ENCODE results near the gene AKAP1. TPM values are rescaled to one million over a fixed set of nuclear protein-coding genes. Genes with fewer than 3 reads are reported as not detected.

Gene AKAP1
- total and polyA plus RNA-seq, 2 experiments from 2014 or later: 8.6 to 10.7 TPM

- Histone ChIP-seq H3K9me3 (ENCODE audit: low read depth) (no peaks in the 10 kb centered on the region), H3K27ac (no peak overlapping the region), H4K20me1 (ENCODE audit: insufficient read depth) (no peaks in the 10 kb centered on the region), H3K79me2 (ENCODE audit: insufficient read depth) (no peaks in the 10 kb centered on the region), H3K36me3 (ENCODE audit: low read depth) (no peaks in the 10 kb centered on the region), H3K4me3 (no peak overlapping the region), H3K27me3 (replicated peaks; ENCODE audit: insufficient read depth) (no peaks in the 10 kb centered on the region), H3K4me2 (ENCODE audit: unreplicated experiment) (no peak overlapping the region), H3F3A (ENCODE audit: insufficient read depth) (peaks cover 9% of the 10 kb centered on the region), H3K4me1 (ENCODE audit: insufficient read depth) (peaks cover 7% of the 10 kb centered on the region), H3K9me2 (ENCODE audit: insufficient read depth) (no peaks in the 10 kb centered on the region), H3K9ac (no peak overlapping the region), H2AFZ (no peak overlapping the region)
- 92 to 93% methylated on average over 11 to 12 of the region's 12 CpGs for WGBS, 2 experiments (ENCODE audit: low coverage in 1 of 2, low lambda C conversion rate in 2 of 2, missing lambda C conversion rate in 2 of 2)
- DNase-seq: peak; percentile 8
- in situ Hi-C loops (cut with MboI): no loop called here
- TF ChIP-seq EZH2phosphoT487 (IDR thresholded peaks at IDR 0.05; ENCODE audit: insufficient read depth, low read depth) (no peak), EZH2 (IDR thresholded peaks at IDR 0.05; ENCODE audit: insufficient read depth, poor library complexity, severe bottlenecking) (no peak)
Measured at GRCh38 chr17:57107498-57108101, 22.6 kb downstream of the AKAP1 start.

GRCh38 chr17:57108671-57109392 is 23.8 kb downstream of the AKAP1 start:
- no peak overlapping the region for H3K9ac ChIP-seq
- no peaks in the 10 kb centered on the region for H3K79me2 ChIP-seq (ENCODE audit: insufficient read depth)
- no peak overlapping the region for H2AFZ ChIP-seq
- no peaks in the 10 kb centered on the region for H3K27me3 ChIP-seq (replicated peaks; ENCODE audit: insufficient read depth)
- WGBS, 2 experiments (ENCODE audit: low coverage in 1 of 2, low lambda C conversion rate in 2 of 2, missing lambda C conversion rate in 2 of 2): 87% methylated on average over 10 to 12 of the region's 12 CpGs
- peaks cover 9% of the 10 kb centered on the region for H3F3A ChIP-seq (ENCODE audit: insufficient read depth)
- H3K4me2 ChIP-seq (ENCODE audit: unreplicated experiment): no peak overlapping the region
- H3K27ac ChIP-seq: no peak overlapping the region
- peaks cover 7% of the 10 kb centered on the region for H3K4me1 ChIP-seq (ENCODE audit: insufficient read depth)
- no peaks in the 10 kb centered on the region for H3K36me3 ChIP-seq (ENCODE audit: low read depth)
- H3K9me2 ChIP-seq (ENCODE audit: insufficient read depth): no peaks in the 10 kb centered on the region
- DNase-seq: no peak
- no peaks in the 10 kb centered on the region for H3K9me3 ChIP-seq (ENCODE audit: low read depth)
- in situ Hi-C loops (cut with MboI): no loop called here
- H4K20me1 ChIP-seq (ENCODE audit: insufficient read depth): no peaks in the 10 kb centered on the region
- no peak overlapping the region for H3K4me3 ChIP-seq
- TF ChIP-seq EZH2 (IDR thresholded peaks at IDR 0.05; ENCODE audit: insufficient read depth, poor library complexity, severe bottlenecking) (no peak), EZH2phosphoT487 (IDR thresholded peaks at IDR 0.05; ENCODE audit: insufficient read depth, low read depth) (no peak)

GRCh38 chr17:57109393-57110151 is 24.5 kb downstream of the AKAP1 start:
- no peaks in the 10 kb centered on the region for H3K9me2 ChIP-seq (ENCODE audit: insufficient read depth)
- 83 to 84% methylated on average over 14 of the region's 14 CpGs for WGBS, 2 experiments (ENCODE audit: low coverage in 1 of 2, low lambda C conversion rate in 2 of 2, missing lambda C conversion rate in 2 of 2)
- H2AFZ ChIP-seq: no peak overlapping the region
- H3K27me3 ChIP-seq (replicated peaks; ENCODE audit: insufficient read depth): no peaks in the 10 kb centered on the region
- no peak for DNase-seq
- no peak overlapping the region for H3K27ac ChIP-seq
- peaks cover 6% of the 10 kb centered on the region for H3F3A ChIP-seq (ENCODE audit: insufficient read depth)
- no peak overlapping the region for H3K4me2 ChIP-seq (ENCODE audit: unreplicated experiment)
- TF ChIP-seq EZH2 (IDR thresholded peaks at IDR 0.05; ENCODE audit: insufficient read depth, poor library complexity, severe bottlenecking) (no peak), EZH2phosphoT487 (IDR thresholded peaks at IDR 0.05; ENCODE audit: insufficient read depth, low read depth) (no peak)
- H3K79me2 ChIP-seq (ENCODE audit: insufficient read depth): no peaks in the 10 kb centered on the region
- no peaks in the 10 kb centered on the region for H3K36me3 ChIP-seq (ENCODE audit: low read depth)
- peaks cover 6% of the 10 kb centered on the region for H3K4me1 ChIP-seq (ENCODE audit: insufficient read depth)
- H3K4me3 ChIP-seq: no peak overlapping the region
- in situ Hi-C loops (cut with MboI): no loop called here
- H3K9ac ChIP-seq: no peak overlapping the region
- H4K20me1 ChIP-seq (ENCODE audit: insufficient read depth): no peaks in the 10 kb centered on the region
- no peaks in the 10 kb centered on the region for H3K9me3 ChIP-seq (ENCODE audit: low read depth)

GRCh38 chr17:57110152-57110542 is 25.1 kb downstream of the AKAP1 start:
- no peak for DNase-seq
- H3K79me2 ChIP-seq (ENCODE audit: insufficient read depth): no peaks in the 10 kb centered on the region
- no peaks in the 10 kb centered on the region for H3K27me3 ChIP-seq (replicated peaks; ENCODE audit: insufficient read depth)
- no peaks in the 10 kb centered on the region; the same call in 1 of the 2 replicates for H3F3A ChIP-seq (ENCODE audit: insufficient read depth)
- in situ Hi-C loops (cut with MboI): no loop called here
- no peak overlapping the region for H3K4me2 ChIP-seq (ENCODE audit: unreplicated experiment)
- H3K36me3 ChIP-seq (ENCODE audit: low read depth): no peaks in the 10 kb centered on the region
- no peaks in the 10 kb centered on the region for H4K20me1 ChIP-seq (ENCODE audit: insufficient read depth)
- H3K9ac ChIP-seq: no peak overlapping the region
- TF ChIP-seq EZH2 (IDR thresholded peaks at IDR 0.05; ENCODE audit: insufficient read depth, poor library complexity, severe bottlenecking) (no peak), EZH2phosphoT487 (IDR thresholded peaks at IDR 0.05; ENCODE audit: insufficient read depth, low read depth) (no peak)
- WGBS, 2 experiments (ENCODE audit: low coverage in 1 of 2, low lambda C conversion rate in 2 of 2, missing lambda C conversion rate in 2 of 2): 62 to 69% methylated on average over 5 of the region's 5 CpGs
- no peaks in the 10 kb centered on the region for H3K9me2 ChIP-seq (ENCODE audit: insufficient read depth)
- no peak overlapping the region for H3K4me3 ChIP-seq
- no peak overlapping the region for H3K27ac ChIP-seq
- H2AFZ ChIP-seq: no peak overlapping the region
- no peaks in the 10 kb centered on the region for H3K9me3 ChIP-seq (ENCODE audit: low read depth)
- peaks cover under 1% of the 10 kb centered on the region; the same call in 1 of the 2 replicates for H3K4me1 ChIP-seq (ENCODE audit: insufficient read depth)
